PC-3 (cell line): ENCODE data around the gene SMARCA4. TPM values are rescaled to one million over a fixed set of nuclear protein-coding genes. Genes with fewer than 3 reads are reported as not detected.

ENCODE experiments used
- ATAC-seq: fragments of 200-7000 bp; cut with Tn5 transposase; 2 replicates; pipeline ENCODE4 v1.9.1; 2020; ENCODE audit warnings: mild to moderate bottlenecking, moderate library complexity
- BruUV-seq: library from RNA; stranded (reverse); fragments of 400-500 nt; replicated peaks from 2 replicates; lab custom pipeline; 2021; lab: Mats Ljungman, UMichigan
- CTCF ChIA-PET: fragments of 300-600 bp; sonication (Branson Sonifier 250); formaldehyde crosslinking; loops from one replicate; lab custom pipeline; 2022; ENCODE audit warnings: antibody characterized with exemption; lab: Charles Lee
- POLR2A ChIA-PET: fragments of 300-600 bp; sonication (Branson Sonifier 250); formaldehyde crosslinking; loops from one replicate; lab custom pipeline; 2022; ENCODE audit warnings: antibody characterized with exemption; ENCODE audit not compliant: unreplicated experiment; lab: Charles Lee
- DNase-seq: peaks from one replicate; pipeline ENCODE4 v3.0.0-alpha.2; 2015
- H2AFZ ChIP-seq: fragments of 300-600 bp; sonication (generic); 2 replicates; pipeline ENCODE4 v1.6.0; 2016; ENCODE audit warnings: antibody characterized with exemption, low read length
- H3F3A ChIP-seq: fragments of 300-600 bp; sonication (generic); one replicate; pipeline ENCODE4 v1.6.0; 2017; ENCODE audit warnings: antibody characterized with exemption, low read length, control low read depth, mild to moderate bottlenecking; ENCODE audit not compliant: unreplicated experiment
- H3K27ac ChIP-seq: fragments of 300-600 bp; sonication (generic); 2 replicates; pipeline ENCODE4 v1.5.1; 2016; ENCODE audit warnings: mild to moderate bottlenecking, low read length
- H3K27me3 ChIP-seq: fragments of 300-600 bp; sonication (generic); 2 replicates; pipeline ENCODE4 v1.6.1; 2016; ENCODE audit warnings: low read length, mixed read lengths
- H3K36me3 ChIP-seq: fragments of 300-600 bp; sonication (generic); 2 replicates; pipeline ENCODE4 v1.6.1; 2016; ENCODE audit warnings: low read depth, mixed run types, low read length, mixed read lengths
- H3K4me1 ChIP-seq: fragments of 300-600 bp; sonication (generic); 2 replicates; pipeline ENCODE4 v1.5.1; 2016; ENCODE audit warnings: low read length; ENCODE audit not compliant: insufficient read depth
- H3K4me2 ChIP-seq: fragments of 300-600 bp; sonication (generic); 2 replicates; pipeline ENCODE4 v1.6.0; 2016; ENCODE audit warnings: low read length
- H3K4me3 ChIP-seq: fragments of 300-600 bp; sonication (generic); 2 replicates; pipeline ENCODE4 v1.5.1; 2016; ENCODE audit warnings: mild to moderate bottlenecking, low read length, mixed read lengths
- H3K79me2 ChIP-seq: fragments of 300-600 bp; sonication (generic); 2 replicates; pipeline ENCODE4 v1.6.1; 2017; ENCODE audit warnings: low read length, mixed read lengths
- H3K9ac ChIP-seq: fragments of 300-600 bp; sonication (generic); 2 replicates; pipeline ENCODE4 v1.6.0; 2016; ENCODE audit warnings: mild to moderate bottlenecking, low read length
- H3K9me2 ChIP-seq: fragments of 300-600 bp; sonication (generic); replicated peaks from 2 replicates; pipeline ENCODE4 v1.6.1; 2016; ENCODE audit warnings: mixed run types, low read length, mixed read lengths
- H3K9me3 ChIP-seq: fragments of 300-600 bp; sonication (generic); 2 replicates; pipeline ENCODE4 v1.6.1; 2016; ENCODE audit warnings: low read length, mixed read lengths
- H4K20me1 ChIP-seq: fragments of 300-600 bp; sonication (generic); 2 replicates; pipeline ENCODE4 v1.6.1; 2016; ENCODE audit warnings: low read length, mixed read lengths
- CTCF ChIP-seq: fragments of 300-600 bp; sonication (generic); conservative IDR thresholded peaks from 2 replicates; pipeline ENCODE4 v1.5.1; 2017; ENCODE audit warnings: antibody characterized with exemption, low read depth, mild to moderate bottlenecking, low read length
- EZH2 ChIP-seq: fragments of 300-600 bp; sonication (generic); IDR thresholded peaks from one replicate; pipeline ENCODE4 v1.6.1; 2017; ENCODE audit warnings: antibody characterized with exemption, mild to moderate bottlenecking, low read length; ENCODE audit not compliant: unreplicated experiment
- EZH2phosphoT487 ChIP-seq: fragments of 300-600 bp; sonication (generic); IDR thresholded peaks from 2 replicates; pipeline ENCODE4 v1.6.1; 2018; ENCODE audit warnings: mild to moderate bottlenecking, antibody characterized with exemption, low read length, borderline replicate concordance
- intact Hi-C: fragments of 100-400 bp; cut with micrococcal nuclease; formaldehyde crosslinking; loops from 2 replicates; pipeline ENCODE4 v1.9.0; 2023
- total RNA-seq: library from RNA; depleted of rRNA; stranded (reverse); fragments of >200 nt; gene quantifications from 2 replicates; pipeline ENCODE4 v1.2.3, GENCODE V29; 2014

Gene SMARCA4
- total RNA-seq, 1 experiment from 2014 or later: 197 TPM

DNA sequence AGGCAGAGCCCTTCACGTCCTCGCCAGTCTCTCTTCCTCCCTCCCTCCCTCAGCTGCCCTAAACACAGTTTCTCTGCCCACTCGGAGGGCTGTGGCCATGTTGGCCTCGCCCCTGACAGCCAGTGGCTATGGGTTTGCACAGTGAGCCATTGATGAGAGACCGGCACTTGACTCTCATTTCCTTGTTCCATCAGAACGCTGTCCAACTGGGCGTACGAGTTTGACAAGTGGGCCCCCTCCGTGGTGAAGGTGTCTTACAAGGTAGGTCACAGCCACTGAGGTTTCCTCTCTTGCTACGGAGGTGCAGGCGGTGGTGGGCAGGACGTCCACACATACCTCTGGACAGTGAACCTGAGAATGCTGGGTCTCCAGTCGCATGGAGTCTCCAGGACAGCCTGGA is 57.9 kb downstream of the SMARCA4 start:
- POLR2A ChIA-PET: no interaction called here
- H3K9me2 ChIP-seq: no peaks in the 10 kb centered on the region
- H3K27me3 ChIP-seq: no peaks in the 10 kb centered on the region
- TF ChIP-seq EZH2phosphoT487: no peak
- TF ChIP-seq CTCF: no peak
- no peak for TF ChIP-seq EZH2
- no peaks in the 10 kb centered on the region for H3K9me3 ChIP-seq
- intact Hi-C loops: no loop called here
- no TSS peak for BruUV-seq
- CTCF ChIA-PET: no interaction called here
- no peak overlapping the region for H3K9ac ChIP-seq
- H3K4me3 ChIP-seq: no peak overlapping the region
- H3K36me3 ChIP-seq: peaks cover 72% of the 10 kb centered on the region
- ATAC-seq (no peak), DNase-seq (no peak)
- no peaks in the 10 kb centered on the region for H3K4me1 ChIP-seq
- H3K4me2 ChIP-seq: no peak overlapping the region
- H2AFZ ChIP-seq: no peak overlapping the region
- H3F3A ChIP-seq: no peaks in the 10 kb centered on the region
- no peak overlapping the region for H3K27ac ChIP-seq
- H3K79me2 ChIP-seq: no peaks in the 10 kb centered on the region
- no peaks in the 10 kb centered on the region for H4K20me1 ChIP-seq

DNA sequence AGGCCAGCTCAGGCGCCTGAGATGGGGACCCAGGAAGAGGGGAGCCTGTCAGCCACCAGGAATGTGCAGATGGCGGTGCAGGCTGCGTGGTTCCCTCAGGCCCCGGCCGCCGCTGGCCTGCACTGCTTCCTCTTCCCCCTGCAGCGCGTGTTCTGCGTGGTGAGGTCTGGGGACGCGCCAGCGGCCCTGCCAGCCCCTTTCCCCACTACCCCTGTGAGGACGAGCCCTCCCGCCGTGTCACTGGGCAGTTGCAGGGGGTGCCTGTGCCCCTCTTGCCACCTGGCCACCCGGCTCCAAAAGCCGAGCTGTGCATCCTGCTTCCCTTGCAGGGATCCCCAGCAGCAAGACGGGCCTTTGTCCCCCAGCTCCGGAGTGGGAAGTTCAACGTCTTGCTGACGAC is 58.4 kb downstream of the SMARCA4 start:
- Histone ChIP-seq H3K9me2 (no peaks in the 10 kb centered on the region), H3K36me3 (peaks cover 76% of the 10 kb centered on the region), H3K4me1 (no peaks in the 10 kb centered on the region), H3K27ac (no peak overlapping the region), H3K9ac (no peak overlapping the region), H3K79me2 (no peaks in the 10 kb centered on the region), H3F3A (no peaks in the 10 kb centered on the region), H3K9me3 (no peaks in the 10 kb centered on the region), H3K4me3 (no peak overlapping the region), H2AFZ (no peak overlapping the region), H4K20me1 (no peaks in the 10 kb centered on the region), H3K27me3 (no peaks in the 10 kb centered on the region), H3K4me2 (no peak overlapping the region)
- DNase-seq: no peak
- POLR2A ChIA-PET: no interaction called here
- TF ChIP-seq EZH2: no peak
- TF ChIP-seq EZH2phosphoT487: no peak
- no peak for TF ChIP-seq CTCF
- no TSS peak for BruUV-seq
- intact Hi-C loops: no loop called here
- no peak for ATAC-seq
- CTCF ChIA-PET: no interaction called here

DNA sequence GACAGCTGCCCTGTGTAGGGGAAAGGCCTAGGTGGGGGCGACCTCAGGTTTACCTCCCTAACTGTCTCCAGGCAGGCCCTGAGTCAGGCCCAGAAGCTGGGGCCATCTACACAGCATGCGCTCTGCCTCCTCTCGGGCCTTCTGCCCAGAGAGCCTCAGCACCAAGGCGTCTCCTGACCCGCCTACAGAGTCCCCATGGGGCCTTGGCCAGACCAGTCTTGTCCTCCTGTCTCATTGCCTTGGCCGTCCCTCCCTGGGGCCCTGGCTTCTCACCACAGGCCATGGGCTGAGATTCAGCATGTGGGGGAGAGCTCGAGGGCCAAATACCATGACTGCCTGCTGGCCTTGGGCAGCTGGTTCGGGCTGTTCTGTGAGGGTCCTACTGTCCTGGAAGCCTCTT is 59.0 kb downstream of the SMARCA4 start:
- Histone ChIP-seq H3K9me3 (no peaks in the 10 kb centered on the region), H3K4me2 (no peak overlapping the region), H3K79me2 (no peaks in the 10 kb centered on the region), H3K4me1 (no peaks in the 10 kb centered on the region), H4K20me1 (no peaks in the 10 kb centered on the region), H3K27me3 (no peaks in the 10 kb centered on the region), H2AFZ (no peak overlapping the region), H3K36me3 (peaks cover 79% of the 10 kb centered on the region), H3F3A (no peaks in the 10 kb centered on the region), H3K9me2 (no peaks in the 10 kb centered on the region), H3K9ac (no peak overlapping the region), H3K4me3 (no peak overlapping the region), H3K27ac (no peak overlapping the region)
- ChIA-PET CTCF (no interaction called here), POLR2A (no interaction called here)
- TF ChIP-seq CTCF (no peak), EZH2phosphoT487 (no peak), EZH2 (no peak)
- no peak for DNase-seq
- ATAC-seq: no peak
- intact Hi-C loops: no loop called here
- no TSS peak for BruUV-seq
